Measurements from ENCODE around the gene NRXN3.

Gene NRXN3

GRCh38 chr14:78170203-78170602, at the start of gene NRXN3:
Gene NRXN3 (plus strand): TSS chr14:78170373. CDS start chr14:78243094, 72,721 bp downstream.
- Histone ChIP-seq H3K4me3 (no peak within 1 kb of the TSS), H3K27ac (no peak within 1 kb of the TSS)

- no peak overlapping the region for H3K4me3 ChIP-seq
- H3K27ac ChIP-seq, result no peak overlapping the region
Observed at GRCh38 chr14:78122436-78122835, 47.7 kb upstream of the NRXN3 start.

GRCh38 chr14:78123650-78124253, 46.4 kb upstream of the NRXN3 start:
- no peak overlapping the region for H3K4me3 ChIP-seq
- no peak overlapping the region for H3K27ac ChIP-seq

GRCh38 chr14:78127961-78128360, 42.2 kb upstream of the NRXN3 start:
- Histone ChIP-seq H3K27ac (no peak overlapping the region), H3K4me3 (no peak overlapping the region)

GRCh38 chr14:78129375-78129774, 40.8 kb upstream of the NRXN3 start:
- Histone ChIP-seq H3K4me3 (no peak overlapping the region), H3K27ac (no peak overlapping the region)

GRCh38 chr14:78130356-78130755, 39.8 kb upstream of the NRXN3 start:
- H3K27ac ChIP-seq, result no peak overlapping the region
- no peak overlapping the region for H3K4me3 ChIP-seq

- no peak overlapping the region for H3K4me3 ChIP-seq
- no peak overlapping the region for H3K27ac ChIP-seq
Observed at GRCh38 chr14:78131201-78131600, 39.0 kb upstream of the NRXN3 start.

- H3K27ac ChIP-seq, result no peak overlapping the region
- H3K4me3 ChIP-seq, result no peak overlapping the region
Observed at GRCh38 chr14:78131616-78132015, 38.6 kb upstream of the NRXN3 start.

GRCh38 chr14:78135450-78135891, 34.7 kb upstream of the NRXN3 start:
- Histone ChIP-seq H3K27ac (no peak overlapping the region), H3K4me3 (no peak overlapping the region)

GRCh38 chr14:78136695-78137094, 33.5 kb upstream of the NRXN3 start:
- Histone ChIP-seq H3K4me3 (no peak overlapping the region), H3K27ac (no peak overlapping the region)

GRCh38 chr14:78141590-78141989, 28.6 kb upstream of the NRXN3 start:
- Histone ChIP-seq H3K4me3 (no peak overlapping the region), H3K27ac (no peak overlapping the region)

GRCh38 chr14:78142998-78143397, 27.2 kb upstream of the NRXN3 start:
- H3K27ac ChIP-seq, result no peak overlapping the region
- H3K4me3 ChIP-seq, result no peak overlapping the region

GRCh38 chr14:78143489-78144145, 26.6 kb upstream of the NRXN3 start:
- Histone ChIP-seq H3K27ac (no peak overlapping the region), H3K4me3 (no peak overlapping the region)

GRCh38 chr14:78152201-78153063, 17.7 kb upstream of the NRXN3 start:
- Histone ChIP-seq H3K27ac (no peak overlapping the region), H3K4me3 (no peak overlapping the region)

- Histone ChIP-seq H3K4me3 (no peak overlapping the region), H3K27ac (no peak overlapping the region)
Observed at GRCh38 chr14:78153064-78153341, 17.2 kb upstream of the NRXN3 start.

GRCh38 chr14:78154827-78155226, 15.3 kb upstream of the NRXN3 start:
- H3K27ac ChIP-seq, result no peak overlapping the region

GRCh38 chr14:78156196-78156595, 14.0 kb upstream of the NRXN3 start:
- no peak overlapping the region for H3K27ac ChIP-seq
- H3K4me3 ChIP-seq, result no peak overlapping the region

More at GRCh38 chr14:78154827-78155226, 15.3 kb upstream of the NRXN3 start:
- no peak overlapping the region for H3K4me3 ChIP-seq

GRCh38 chr14:78157494-78158437, 12.4 kb upstream of the NRXN3 start:
- Histone ChIP-seq H3K4me3 (no peak overlapping the region), H3K27ac (no peak overlapping the region)

- Histone ChIP-seq H3K27ac (no peak overlapping the region), H3K4me3 (no peak overlapping the region)
Observed at GRCh38 chr14:78162202-78162601, 8.0 kb upstream of the NRXN3 start.
